Measurements from ENCODE around the gene KCNE1.
"Not testable (repeated sequence)": the region's sequence is repeated elsewhere in the genome, so short reads cannot be mapped to it uniquely, and the experiment has no call there.

KCNE1 gene

GRCh38 chr21:34417448-34418077 lies 94.4 kb downstream of the KCNE1 start:
- DNase-seq (ENCODE audit: low read depth): not testable (repeated sequence)

GRCh38 chr21:34407294-34407693 lies 104.7 kb downstream of the KCNE1 start:
- DNase-seq (ENCODE audit: low read depth): not testable (repeated sequence)

- not testable (repeated sequence) for DNase-seq (ENCODE audit: low read depth)
Measured at GRCh38 chr21:34406676-34407075, 105.3 kb downstream of the KCNE1 start.

GRCh38 chr21:34406102-34406501 lies 105.9 kb downstream of the KCNE1 start:
- DNase-seq (ENCODE audit: low read depth): not testable (repeated sequence)

- DNase-seq (ENCODE audit: low read depth): not testable (repeated sequence)
Measured at GRCh38 chr21:34405686-34406085, 106.3 kb downstream of the KCNE1 start.

GRCh38 chr21:34404742-34405141 lies 107.3 kb downstream of the KCNE1 start:
- not testable (repeated sequence) for DNase-seq (ENCODE audit: low read depth)

- DNase-seq (ENCODE audit: low read depth): not testable (repeated sequence)
Measured at GRCh38 chr21:34400522-34400921, 111.5 kb downstream of the KCNE1 start.
